Stimulated activated CD8-positive, alpha-beta memory T cell treated with anti-CD3 and anti-CD28 coated beads, Interleukin-2, amount 100 ng/mL, for 1 hour (primary cell): Measurements from ENCODE around the gene NOXA1.

ENCODE experiments used
- DNase-seq, 2 donors: peaks; one replicate each; pipeline ENCODE4 v3.0.0-alpha.2; 2020; ENCODE audit warnings: low read depth in 2 of 2

NOXA1 gene

DNA sequence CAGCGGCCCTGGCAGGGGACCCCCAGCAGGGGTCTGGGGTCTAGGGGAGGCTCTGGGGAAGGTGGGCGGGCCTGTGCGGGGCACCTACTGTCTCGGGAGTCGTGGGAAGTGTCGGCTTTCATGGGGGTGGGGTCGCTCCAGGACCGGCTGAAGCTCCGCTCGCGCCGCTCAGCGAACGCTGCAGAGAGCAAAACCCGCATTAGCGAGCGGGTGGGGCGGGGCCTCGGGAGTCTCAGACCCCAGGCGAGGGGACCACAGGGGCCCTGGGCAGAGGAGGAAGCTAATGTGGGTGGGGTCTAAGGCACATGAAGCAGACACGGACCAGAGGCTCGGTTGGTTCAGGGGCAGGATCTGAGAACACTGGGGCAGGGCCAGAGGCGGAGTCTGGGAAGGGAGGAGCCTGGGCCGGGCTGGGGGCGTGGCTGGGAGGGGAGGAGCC, 30.5 kb downstream of the NOXA1 start:
- no peak for DNase-seq

DNA sequence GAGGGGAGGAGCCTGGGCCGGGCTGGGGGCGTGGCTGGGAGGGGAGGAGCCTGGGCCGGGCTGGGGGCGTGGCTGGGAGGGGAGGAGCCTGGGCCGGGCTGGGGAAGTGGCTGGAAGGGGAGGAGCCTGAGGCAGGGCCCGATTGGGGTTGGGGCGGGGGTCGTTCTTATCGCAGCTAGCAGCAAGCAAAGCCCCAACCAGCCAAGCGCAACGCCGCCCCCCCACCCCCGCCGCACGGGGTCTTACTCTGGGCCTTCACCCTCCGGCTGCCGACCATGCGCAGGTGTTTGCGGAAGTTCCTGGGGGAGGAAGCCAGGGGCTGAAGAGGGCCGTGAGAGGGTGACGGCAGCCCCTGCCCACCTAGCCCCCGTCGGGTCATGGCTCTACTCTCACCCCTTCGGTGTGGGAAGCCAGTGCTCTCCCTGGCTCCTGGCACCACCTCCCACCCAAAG, 31.0 kb downstream of the NOXA1 start:
- DNase-seq = no peak

DNA sequence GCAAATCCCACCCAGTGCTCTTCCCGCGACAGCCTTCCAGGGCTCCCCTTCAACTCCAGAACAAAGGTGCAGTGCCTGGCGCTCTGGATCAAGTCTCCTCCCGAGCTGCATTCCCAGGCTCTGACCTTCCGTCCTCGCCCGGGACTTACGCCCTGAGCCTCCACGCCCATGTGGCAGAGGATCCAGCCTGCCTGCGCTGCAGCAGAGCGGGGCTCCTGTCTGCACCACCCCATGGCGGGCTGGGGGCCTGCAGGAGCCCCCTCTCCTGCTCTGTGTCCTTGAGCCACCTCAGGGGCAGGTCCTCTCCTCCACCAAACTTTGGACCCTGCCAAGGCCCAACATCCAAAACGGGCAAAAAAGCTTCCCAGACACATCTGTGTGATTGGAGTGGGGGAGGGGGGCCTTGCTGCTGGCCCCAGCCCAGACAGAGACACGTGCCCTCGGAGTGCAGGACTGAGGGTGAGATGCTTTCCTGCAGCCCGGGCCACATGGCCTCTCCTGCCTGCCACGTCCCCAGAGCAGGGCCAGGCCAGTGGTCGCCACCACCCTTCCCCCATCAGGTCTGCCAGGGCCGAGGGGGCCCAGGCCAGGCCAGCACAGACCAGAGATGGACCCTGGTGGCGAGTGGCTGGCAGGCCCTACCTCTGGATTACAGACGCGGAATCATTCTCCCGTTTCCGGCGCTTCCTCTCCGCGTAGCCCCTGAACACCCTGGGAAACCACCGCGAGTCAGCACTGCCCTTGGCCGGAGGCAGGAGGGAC, 31.6 kb downstream of the NOXA1 start:
- no peak for DNase-seq

DNA sequence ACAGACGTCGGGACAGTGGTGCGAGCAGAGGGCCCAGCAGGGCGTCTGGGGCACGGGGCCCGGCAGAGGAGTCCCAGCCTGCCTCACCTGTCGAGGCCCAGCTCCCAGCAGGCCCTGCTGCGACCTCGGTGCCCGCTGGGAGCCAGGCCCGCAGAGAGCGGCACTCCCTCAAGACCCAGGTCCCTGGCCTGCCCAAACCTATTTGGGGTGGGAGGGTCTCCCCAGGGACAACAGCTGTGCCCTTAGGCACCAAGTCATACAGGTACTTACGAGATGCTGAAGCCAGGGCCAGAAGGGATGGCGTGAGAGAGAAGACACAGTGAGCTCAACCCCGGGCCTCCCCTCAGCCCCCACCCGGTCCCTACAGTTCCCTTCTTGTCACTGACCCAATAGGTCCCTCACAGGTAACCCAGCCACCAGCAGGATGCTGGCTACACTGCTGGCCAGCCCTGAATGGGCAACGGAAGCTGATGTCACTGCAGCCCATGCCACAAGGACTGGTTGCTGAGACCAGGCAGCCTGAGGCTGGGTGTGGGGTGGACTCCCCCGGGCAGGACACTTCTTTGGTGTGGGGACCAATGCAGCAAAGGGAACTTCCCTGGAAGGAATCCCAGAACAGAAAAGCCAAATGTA, 32.3 kb downstream of the NOXA1 start:
- DNase-seq = no peak

DNA sequence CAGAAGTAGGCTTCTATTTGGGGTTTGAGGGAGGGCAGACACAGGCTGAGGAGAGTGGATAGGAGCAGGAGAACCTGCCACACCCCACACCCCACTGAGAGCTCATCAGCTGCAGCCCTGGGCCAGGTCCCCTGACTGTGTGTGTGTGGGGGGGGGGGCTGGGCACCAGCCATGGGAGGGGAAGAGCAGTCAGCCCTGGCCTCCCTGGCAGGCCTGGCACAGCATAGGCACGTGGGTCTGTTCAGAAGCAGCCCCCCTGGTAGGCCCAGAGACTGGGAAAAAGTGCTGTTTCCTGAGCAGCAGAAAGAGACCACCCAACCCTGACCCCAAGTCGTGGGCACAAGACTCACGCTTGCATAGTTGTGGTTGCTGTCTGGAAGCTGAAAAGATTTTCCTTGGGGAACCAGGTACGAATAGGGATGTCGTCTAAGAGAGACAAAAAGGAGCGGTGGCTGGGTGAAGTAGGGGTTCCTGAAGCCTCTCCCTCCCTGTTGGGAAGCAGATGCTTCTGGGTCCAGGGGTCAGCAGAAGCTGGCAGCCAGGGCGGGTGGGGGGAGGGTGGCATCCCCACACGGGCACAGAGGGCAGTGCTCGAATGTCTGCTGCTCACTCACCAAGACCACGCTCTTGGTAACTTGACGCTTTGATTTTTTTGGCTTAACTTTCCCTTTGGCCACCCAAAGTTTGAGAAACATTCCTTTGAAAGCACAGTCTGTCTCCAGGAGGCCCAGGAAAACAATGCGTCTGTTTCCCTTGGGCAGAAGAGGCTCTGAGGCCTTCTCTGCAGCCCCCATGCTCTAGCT, 33.1 kb downstream of the NOXA1 start:
- no peak for DNase-seq

DNA sequence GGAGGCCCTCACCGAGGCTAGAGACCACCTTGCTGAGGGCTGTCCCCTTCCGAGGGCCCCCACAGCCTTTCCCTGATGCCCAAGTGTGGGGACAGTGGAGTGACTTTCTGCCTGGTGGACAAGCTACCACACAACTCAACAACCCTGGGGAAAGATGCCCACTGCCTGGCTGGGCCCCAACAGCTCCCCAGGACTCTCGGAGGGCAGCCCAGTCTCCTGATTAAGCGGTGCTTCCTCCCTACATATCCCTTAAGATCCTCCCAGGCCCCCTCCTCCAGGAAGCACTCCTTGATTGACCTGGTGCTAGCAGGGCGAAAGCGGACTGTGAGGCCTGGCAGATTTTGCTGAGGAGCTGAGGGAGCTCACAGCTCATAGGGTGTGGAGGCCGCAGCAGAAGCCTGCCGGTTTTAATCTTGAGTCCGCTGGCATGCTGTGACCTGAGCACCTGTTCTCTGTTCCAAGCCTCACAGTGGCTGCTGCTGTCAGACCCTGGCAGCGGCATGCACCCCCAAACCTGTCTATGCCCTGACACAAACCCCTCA, 33.7 kb downstream of the NOXA1 start:
- no peak for DNase-seq

DNA sequence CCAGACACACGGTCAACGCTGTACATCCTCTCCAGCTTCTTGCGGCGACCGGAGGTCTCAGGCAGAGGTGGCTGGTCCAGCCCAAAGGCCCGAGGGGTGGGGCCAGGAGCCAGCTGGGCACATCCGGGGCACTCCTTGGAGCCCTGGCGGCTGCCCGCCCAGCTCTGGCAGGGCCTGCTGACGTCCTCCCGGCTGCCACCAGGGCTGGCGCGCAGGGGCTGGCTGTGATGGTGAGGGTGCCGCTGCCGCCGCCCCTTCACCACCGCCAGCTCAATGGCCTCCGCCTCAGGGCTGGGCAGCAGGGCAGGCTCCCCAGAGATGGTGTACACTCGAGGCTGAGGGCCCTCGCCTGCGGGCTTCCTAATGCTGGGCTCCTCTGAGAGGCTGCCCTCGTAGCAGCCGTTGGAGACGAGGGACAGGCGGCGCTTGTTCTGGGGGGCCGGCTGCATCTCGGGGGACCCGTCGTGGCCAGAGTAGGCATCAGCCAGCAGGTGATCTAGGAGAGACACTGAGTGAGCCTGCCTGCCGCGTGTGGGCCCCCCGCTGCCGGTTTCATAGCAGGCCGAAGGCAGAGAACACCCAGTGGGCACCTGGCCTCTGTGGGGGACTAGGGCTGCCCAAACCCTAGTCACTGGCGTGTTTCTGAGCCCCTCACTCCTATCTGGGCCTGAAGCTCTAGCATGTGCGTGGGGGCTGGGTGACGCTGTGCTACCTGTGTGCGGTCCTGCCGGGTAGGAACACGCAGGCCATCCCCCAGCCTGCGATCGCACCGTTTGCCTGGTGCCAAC, 34.4 kb downstream of the NOXA1 start:
- DNase-seq = no peak

DNA sequence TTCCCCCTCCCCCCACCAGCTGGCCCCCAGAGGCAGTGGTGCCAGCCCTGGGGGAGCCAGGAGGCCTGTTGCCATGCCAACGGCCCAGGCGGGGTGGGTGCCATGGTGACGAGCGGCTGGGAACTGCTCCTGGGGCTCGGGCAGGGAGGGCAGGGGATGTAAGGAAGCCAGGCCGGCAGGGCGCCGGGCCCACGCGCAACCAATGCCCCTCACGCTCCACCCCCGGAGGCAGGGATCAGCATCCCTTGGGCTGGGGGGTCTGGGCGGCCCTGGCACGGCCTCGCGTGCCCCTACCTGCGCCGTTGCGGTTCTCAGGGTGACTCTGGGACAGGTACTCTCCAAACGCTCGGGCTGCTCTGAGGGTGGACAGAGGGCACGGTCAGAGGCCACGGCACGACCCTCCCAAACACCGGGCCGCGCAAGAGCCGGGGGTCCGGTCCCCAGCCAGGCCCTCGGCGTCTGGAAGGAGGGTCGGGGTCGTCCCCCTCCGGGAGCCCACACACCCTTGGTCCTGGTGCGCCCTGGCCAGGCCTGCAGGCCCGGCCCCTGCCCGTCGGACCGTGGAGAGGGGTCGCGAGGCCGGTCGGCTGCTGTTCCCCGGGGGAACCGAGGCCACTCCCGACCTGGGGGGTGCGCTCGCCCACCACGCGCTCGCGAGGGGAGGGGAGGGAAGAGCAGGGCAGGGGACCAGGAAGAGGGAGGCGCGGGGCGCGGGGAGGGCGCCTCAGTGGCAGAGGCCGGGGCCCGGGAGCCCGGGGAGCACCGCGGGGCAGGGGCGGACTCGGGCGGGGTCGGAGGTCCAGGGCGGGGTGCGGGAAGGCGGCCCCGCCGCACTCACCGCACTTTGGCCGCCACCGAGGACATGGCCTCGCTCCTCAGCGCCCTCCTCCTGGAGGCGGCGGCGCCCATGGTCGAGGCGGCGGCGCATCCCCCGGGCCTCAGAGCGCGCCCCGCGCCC, 35.3 kb downstream of the NOXA1 start:
- DNase-seq = no peak

DNA sequence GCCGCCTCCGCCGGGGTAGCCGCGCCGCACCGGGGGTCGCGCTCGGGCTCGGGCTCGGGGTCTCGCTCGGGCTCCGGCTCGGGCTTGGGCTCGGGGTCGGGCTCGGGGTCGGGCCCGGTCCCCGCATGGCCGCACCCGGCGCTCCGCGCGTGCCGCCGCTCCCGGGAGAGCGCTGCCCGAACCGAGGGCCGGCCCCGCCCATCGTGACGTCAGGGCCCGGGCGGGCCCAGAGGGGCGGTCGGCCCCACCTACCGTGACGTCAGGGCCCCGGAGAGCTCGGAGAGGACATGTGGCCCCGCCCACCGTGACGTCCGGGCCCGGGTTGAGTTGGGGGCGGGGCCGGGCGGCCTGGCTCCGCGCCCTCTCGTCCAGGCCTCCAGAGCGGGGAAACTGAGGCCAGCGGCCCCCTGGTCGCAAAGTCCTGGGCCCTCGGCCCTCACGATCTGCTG, 36.0 kb downstream of the NOXA1 start, which contains the start of gene NSMF:
Gene NSMF, minus strand, starts transcription at position 183 of the 449 bp plus-strand sequence. CDS start 232 bp downstream, outside the sequence.
- peak; percentile 92 for DNase-seq

DNA sequence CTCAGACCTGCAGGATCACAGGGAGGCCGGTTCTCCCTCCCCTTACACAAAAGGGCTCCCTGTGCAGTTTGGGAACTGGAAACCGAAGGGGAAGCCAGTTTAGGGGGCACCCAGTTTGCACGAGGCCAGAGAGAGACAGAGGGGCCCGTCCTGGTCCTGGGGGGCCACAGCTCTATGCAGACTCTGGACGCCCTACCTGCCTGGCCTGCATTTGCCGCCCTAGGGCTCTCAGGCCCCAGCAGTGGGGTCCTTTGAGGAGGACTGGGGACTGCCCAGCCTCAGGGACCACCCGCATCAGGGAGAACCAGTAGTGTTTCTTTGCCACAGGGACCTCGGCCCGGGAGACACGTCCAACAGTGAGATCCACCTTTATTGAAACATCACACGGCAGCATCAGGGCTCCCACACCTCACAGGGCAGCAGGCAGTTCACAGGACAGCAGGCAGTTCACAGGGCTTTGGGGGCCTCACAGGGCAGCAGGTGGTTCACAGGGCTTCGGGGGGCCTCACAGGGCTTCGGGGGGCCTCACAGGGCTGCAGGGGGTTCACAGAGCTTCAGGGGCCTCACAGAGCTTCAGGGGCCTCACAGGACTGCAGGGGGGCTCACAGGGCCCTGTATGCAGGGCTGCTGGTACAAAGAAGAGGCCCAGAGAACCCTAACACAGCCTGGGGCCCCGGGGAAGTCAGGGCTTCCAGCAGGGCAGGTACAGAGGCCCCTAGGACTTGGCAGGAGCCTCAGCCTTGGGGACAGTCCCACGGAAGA, 36.6 kb downstream of the NOXA1 start:
- DNase-seq = no peak

DNA sequence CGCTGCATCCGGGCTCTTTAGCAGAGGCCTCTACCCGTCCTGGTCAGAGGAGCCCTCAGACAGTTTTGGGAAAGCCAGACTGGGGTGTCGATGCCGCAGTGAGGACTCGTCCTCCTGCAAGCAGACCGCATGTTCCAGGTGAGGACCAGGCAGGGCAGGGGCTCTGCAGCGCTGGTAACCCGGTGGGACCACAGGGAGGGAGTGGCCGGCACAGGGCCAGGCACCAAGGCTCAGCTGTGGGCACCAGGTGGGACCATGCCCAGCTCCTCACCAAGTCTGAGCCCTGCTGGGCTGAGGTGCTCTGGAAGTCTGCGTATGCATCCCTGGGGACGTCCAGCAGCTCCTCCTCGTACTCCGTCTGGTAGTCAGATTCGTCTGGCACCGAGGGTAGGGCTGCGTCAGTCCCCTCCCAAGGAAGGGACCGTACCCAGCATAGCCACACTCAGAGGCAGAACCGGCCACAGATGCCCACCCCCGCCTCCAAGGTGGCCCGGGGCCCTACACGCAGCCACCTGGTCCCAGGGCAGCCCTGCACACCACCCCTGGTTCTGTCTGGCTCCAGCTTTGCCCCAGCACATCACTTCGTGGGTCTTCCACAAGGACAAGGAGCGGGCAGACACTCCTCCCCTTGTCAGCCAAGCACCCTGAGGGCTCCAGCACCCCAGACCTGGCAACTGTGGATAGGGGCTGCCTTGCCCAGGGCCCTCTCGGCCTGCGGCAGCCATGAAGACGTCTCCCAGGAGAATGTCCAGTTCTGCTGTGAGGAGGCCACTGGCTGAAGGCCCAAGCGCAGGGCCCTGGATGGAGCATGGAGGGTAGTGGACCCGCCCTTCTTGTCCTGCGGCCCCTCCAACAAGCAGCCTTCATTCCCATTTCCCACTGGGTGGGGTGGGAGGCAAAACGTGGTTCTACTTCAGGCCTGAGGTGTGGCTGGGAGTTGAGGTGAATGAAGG, 37.4 kb downstream of the NOXA1 start:
- no peak for DNase-seq

DNA sequence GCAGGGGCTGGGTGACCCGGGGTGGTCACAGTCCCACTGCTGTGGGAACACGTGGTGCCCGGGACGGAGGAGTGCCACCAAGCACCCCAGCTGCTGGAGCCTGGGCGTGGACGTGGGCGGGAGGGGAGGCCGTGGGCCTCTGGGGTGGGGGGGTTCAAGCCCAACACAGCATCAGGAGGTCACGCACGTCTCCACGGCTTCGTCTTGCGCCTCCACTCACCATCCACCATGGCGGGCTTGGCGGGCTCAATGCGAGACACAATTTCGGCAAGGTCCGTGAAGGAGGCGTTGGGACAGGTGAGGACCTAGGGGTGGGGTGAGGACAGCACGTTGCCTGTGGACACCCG, 38.1 kb downstream of the NOXA1 start:
- DNase-seq = no peak

DNA sequence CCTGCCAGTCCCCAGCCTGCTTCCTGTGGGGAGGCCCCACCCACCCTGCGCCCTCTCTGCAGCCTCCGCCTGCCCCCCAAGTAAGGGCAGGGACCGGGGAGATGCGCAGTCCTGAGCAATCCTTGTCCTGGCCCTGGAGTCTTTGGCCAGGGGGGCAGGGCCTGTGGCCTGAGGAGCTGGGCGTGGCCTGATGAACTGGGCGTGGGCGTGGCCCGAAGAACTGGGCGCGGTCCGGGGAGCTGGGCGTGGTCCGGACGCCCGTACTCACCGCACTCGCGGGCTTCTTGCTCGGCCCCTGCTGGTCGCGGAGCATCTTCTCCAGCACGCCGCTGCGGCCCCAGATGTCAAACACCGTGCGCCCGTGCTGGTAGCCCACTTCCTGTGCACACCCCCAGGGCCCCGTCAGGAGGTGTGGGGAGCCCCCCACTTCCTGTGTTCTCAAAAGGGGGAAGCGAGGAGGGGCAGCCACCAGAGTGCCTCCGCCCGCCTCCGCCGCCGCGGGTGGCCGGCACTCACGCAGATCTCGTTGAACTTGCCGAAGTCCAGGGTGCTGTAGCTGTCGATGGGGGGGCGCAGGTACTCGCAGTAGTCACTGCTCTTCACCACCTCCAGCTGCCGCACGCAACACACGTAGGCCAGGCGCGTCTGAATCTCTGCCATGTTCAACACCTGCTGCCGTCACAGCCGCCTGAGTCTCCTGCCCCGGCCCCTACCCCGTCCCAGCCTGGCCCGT, 38.6 kb downstream of the NOXA1 start:
- DNase-seq = peak; percentile 66 to 71

DNA sequence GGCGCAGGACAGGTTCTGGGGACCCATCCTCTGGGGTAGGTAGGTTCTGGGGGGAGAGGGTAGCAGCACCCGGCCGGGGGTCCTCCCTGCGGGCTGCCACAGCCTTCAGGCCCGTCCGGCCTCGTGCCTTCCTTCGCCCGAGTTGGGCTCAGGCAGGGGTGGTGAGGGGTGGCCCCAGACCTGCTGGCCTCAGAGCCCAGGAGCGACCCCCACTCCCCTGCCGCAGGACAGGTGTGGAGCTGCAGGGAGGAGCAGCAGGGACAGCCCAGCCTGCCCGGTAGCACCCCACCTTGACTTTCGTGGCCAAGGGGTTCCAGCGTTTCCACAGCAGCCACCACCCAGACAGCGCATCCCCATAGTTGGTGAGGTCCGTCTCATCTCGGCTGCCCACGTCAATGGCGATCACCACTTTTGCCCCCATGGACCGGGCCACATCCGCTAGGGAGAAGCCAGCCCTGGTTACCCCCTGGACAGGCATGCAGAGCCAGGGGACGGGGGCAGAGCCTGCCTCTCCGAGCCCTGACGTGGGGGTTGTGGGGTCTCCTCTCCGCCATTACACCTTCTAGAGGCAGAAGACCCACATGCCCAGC, 39.3 kb downstream of the NOXA1 start:
- DNase-seq = no peak

DNA sequence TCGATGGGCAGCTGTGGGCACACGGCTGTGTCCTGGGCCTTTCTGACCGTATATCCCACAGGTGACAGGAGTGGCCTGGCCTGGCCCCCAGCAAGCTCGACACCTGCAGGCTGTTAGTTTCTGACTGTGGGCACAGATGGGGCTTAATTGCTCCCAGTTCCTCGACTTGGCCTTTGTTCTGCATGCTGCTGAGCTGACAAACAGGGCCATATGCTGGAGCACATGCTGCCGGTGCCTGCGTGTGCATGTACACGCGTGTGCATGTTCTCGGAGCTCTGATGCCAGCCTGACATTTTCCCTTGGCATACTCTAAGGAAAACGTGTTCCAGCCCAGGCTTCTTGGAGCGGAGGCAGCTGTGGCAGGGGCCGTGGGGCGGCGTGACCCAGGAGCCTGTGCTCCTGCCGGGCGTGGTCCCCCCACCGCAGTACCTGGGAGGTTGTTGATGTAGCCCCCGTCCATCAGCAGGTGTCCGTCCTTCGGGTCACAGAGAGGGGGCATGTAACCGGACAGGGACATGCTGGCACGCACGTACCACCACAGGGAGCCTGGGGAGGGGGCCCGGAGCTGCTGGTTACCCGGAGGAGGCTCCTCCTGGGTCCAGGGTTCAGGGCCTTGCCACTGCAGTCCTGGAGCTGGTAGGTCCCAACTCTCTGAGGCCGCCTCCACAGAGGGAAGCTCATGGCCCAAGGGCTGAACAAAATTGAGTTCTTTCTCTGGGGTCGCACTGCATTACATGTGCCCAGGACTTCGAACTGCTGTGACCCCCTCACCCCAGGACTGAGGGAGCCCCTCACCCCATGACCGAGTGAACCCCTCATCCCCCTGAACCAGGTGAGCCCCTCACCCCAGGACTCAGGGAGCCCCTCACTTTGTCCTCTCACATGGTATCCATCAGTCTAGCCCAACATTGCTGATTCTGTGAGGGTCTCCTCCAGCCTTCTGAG, 40.1 kb downstream of the NOXA1 start:
- no peak for DNase-seq

DNA sequence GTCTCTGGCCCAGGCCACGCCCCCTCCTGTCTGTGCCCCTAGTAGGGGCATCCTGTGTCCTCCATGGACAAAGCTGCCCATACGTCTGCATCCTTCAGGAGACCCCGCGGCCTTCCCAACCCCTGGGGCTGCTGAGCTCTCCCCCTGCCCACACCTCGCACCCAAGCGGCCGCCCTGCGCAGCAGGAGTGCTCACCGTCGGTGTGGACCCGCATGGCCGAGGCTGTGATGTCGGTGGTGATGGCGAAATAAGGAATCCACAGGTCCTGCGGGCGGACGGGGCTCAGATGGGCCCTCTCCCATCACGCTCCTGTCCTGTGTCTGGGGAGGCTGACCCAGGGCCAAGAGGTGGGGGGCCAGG, 40.7 kb downstream of the NOXA1 start:
- DNase-seq = no peak
